Nephron (organoid): Measurements from ENCODE around the gene KLHL41.

ENCODE experiments used
- H3K27ac Mint-ChIP-seq, 3 experiments: 2 replicates each; pipeline ENCODE4 v1.8.0; 2020; ENCODE audit warnings: mixed read lengths in 3 of 3, mild to moderate bottlenecking in 2 of 3, moderate library complexity in 1 of 3
- H3K27me3 Mint-ChIP-seq: 2 replicates; pipeline ENCODE4 v1.8.0; 2021; ENCODE audit warnings: low read depth, mild to moderate bottlenecking, moderate library complexity, mixed read lengths
- H3K36me3 Mint-ChIP-seq: 2 replicates; pipeline ENCODE4 v1.8.0; 2020; ENCODE audit warnings: low read depth, mixed read lengths
- H3K4me1 Mint-ChIP-seq: 2 replicates; pipeline ENCODE4 v1.8.0; 2020; ENCODE audit warnings: mixed read lengths
- H3K4me3 Mint-ChIP-seq, 3 experiments: 2 replicates each; pipeline ENCODE4 v1.8.0; 2020; ENCODE audit warnings: mild to moderate bottlenecking in 3 of 3, mixed read lengths in 3 of 3, moderate library complexity in 2 of 3
- H3K9me3 Mint-ChIP-seq: 2 replicates; pipeline ENCODE4 v1.8.0; 2020; ENCODE audit warnings: mixed read lengths
- CTCF ChIP-seq, 3 experiments: fragments of 200-600 bp; sonication (generic); IDR thresholded peaks; one replicate each; pipeline ENCODE4 v1.5.0; 2021; ENCODE audit warnings: antibody characterized with exemption in 3 of 3; ENCODE audit not compliant: unreplicated experiment in 3 of 3

Gene KLHL41

GRCh38 chr2:169479257-169480078 is 30.0 kb upstream of the KLHL41 start, which contains the start of gene BBS5:
Gene BBS5, plus strand, starts transcription at chr2:169479494. Its CDS starts 60 bp downstream, at chr2:169479554.
- peaks cover 24% of the 10 kb centered on the region for H3K4me1 Mint-ChIP-seq
- H3K27ac Mint-ChIP-seq: peak within 1 kb of the TSS; percentile 85 to 97 (median 91)
- TF ChIP-seq CTCF (IDR thresholded peaks at IDR 0.05; ENCODE audit: unreplicated experiment in 3 of 3): peak; percentile 34 to 60 (median 47)
- no peaks in the 10 kb centered on the region for H3K27me3 Mint-ChIP-seq
- peaks cover 17% of the 10 kb centered on the region for H3K36me3 Mint-ChIP-seq
- peak within 1 kb of the TSS; percentile 87 to 96 (median 92) for H3K4me3 Mint-ChIP-seq
- no peaks in the 10 kb centered on the region for H3K9me3 Mint-ChIP-seq

GRCh38 chr2:169480079-169480465 is 29.4 kb upstream of the KLHL41 start:
- Mint-ChIP-seq H3K27ac (peak overlapping the region; percentile 85 to 97 (median 91)), H3K36me3 (peaks cover 21% of the 10 kb centered on the region), H3K27me3 (no peaks in the 10 kb centered on the region), H3K9me3 (no peaks in the 10 kb centered on the region), H3K4me3 (peak overlapping the region; percentile 87 to 96 (median 92)), H3K4me1 (peaks cover 24% of the 10 kb centered on the region)
- TF ChIP-seq CTCF (IDR thresholded peaks at IDR 0.05; ENCODE audit: unreplicated experiment in 3 of 3): no peak

GRCh38 chr2:169485650-169486138 is 23.8 kb upstream of the KLHL41 start:
- no peak for TF ChIP-seq CTCF (IDR thresholded peaks at IDR 0.05; ENCODE audit: unreplicated experiment in 3 of 3)

GRCh38 chr2:169486487-169486886 is 23.0 kb upstream of the KLHL41 start:
- TF ChIP-seq CTCF (IDR thresholded peaks at IDR 0.05; ENCODE audit: unreplicated experiment in 3 of 3): no peak
- peaks cover 3% of the 10 kb centered on the region for H3K9me3 Mint-ChIP-seq
- H3K4me1 Mint-ChIP-seq: peaks cover 5% of the 10 kb centered on the region
- no peak overlapping the region for H3K4me3 Mint-ChIP-seq
- H3K27me3 Mint-ChIP-seq: no peaks in the 10 kb centered on the region
- H3K36me3 Mint-ChIP-seq: peaks cover 46% of the 10 kb centered on the region
- H3K27ac Mint-ChIP-seq: no peak overlapping the region

More at GRCh38 chr2:169485650-169486138, 23.8 kb upstream of the KLHL41 start:
- Mint-ChIP-seq H3K27me3 (no peaks in the 10 kb centered on the region), H3K9me3 (peaks cover 1% of the 10 kb centered on the region), H3K4me1 (peaks cover 6% of the 10 kb centered on the region), H3K4me3 (no peak overlapping the region), H3K27ac (no peak overlapping the region), H3K36me3 (peaks cover 40% of the 10 kb centered on the region)

GRCh38 chr2:169490834-169491233 is 18.7 kb upstream of the KLHL41 start:
- peaks cover 3% of the 10 kb centered on the region for H3K9me3 Mint-ChIP-seq
- no peak overlapping the region for H3K4me3 Mint-ChIP-seq
- H3K27ac Mint-ChIP-seq: no peak overlapping the region
- TF ChIP-seq CTCF (IDR thresholded peaks at IDR 0.05; ENCODE audit: unreplicated experiment in 3 of 3): no peak
- H3K36me3 Mint-ChIP-seq: peaks cover 27% of the 10 kb centered on the region
- H3K4me1 Mint-ChIP-seq: no peaks in the 10 kb centered on the region
- H3K27me3 Mint-ChIP-seq: no peaks in the 10 kb centered on the region
